Gastroesophageal sphincter (tissue), 3 donors: ENCODE measurements around the gene PNMA8B.

Experiments
- CTCF ChIP-seq, 4 experiments: fragments of 200-600 bp in 2 of 4; fragments of 450-650 bp in 2 of 4; sonication (generic) in 1 of 4; IDR thresholded peaks; one replicate each; pipeline ENCODE4 v1.5.1; 2017 to 2019; ENCODE audit warnings: antibody characterized with exemption in 4 of 4, mild to moderate bottlenecking in 2 of 4, moderate library complexity in 2 of 4
- POLR2A ChIP-seq, 2 donors: fragments of 450-650 bp; IDR thresholded peaks; one replicate each; pipeline ENCODE4 v1.6.1; 2017; ENCODE audit warnings: antibody characterized with exemption in 2 of 2, mild to moderate bottlenecking in 2 of 2, moderate library complexity in 1 of 2
- POLR2AphosphoS5 ChIP-seq: sonication (generic); formaldehyde crosslinking; IDR thresholded peaks from one replicate; pipeline ENCODE4 v1.6.1; 2017; ENCODE audit warnings: antibody characterized with exemption

DNA sequence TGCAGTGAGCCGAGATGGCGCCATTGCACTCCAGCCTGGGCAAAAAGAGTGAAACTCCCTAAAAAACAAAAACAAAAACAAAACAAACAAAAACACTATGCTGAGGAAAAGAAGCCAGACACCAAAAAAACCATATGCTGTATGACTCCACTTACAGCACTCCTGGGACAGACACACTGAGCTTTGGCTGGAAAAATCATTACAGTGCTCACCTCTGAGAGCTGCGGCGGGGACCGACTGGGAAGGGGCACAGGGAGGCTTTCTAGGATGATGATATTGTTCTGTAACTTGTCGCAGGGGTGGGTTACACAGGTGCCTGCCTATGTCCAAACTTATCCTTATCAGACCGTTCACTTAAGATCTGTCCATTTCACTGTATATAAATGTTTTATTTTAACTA is 32.2 kb downstream of the PNMA8B start:
- TF ChIP-seq POLR2AphosphoS5 (no peak), POLR2A (IDR thresholded peaks at IDR 0.05) (no peak), CTCF (IDR thresholded peaks at IDR 0.05) (no peak)
